Upper lobe of right lung (tissue), 1 donor: ENCODE data around the gene ANAPC15. TPM values are rescaled to one million over a fixed set of nuclear protein-coding genes. Genes with fewer than 3 reads are reported as not detected.

Experiments used
- ATAC-seq: fragments of 200-7000 bp; cut with Tn5 transposase; one replicate; pipeline ENCODE4 v1.9.1; 2020; ENCODE audit warnings: mild to moderate bottlenecking, moderate library complexity
- DNase-seq: peaks from one replicate; pipeline ENCODE4 v3.0.0-alpha.2; 2020
- H3K27ac ChIP-seq: fragments of 200-600 bp; one replicate; pipeline ENCODE4 v1.8.0; 2022
- H3K27me3 ChIP-seq: fragments of 200-600 bp; one replicate; pipeline ENCODE4 v1.8.0; 2022; ENCODE audit warnings: mild to moderate bottlenecking
- H3K36me3 ChIP-seq: fragments of 200-600 bp; one replicate; pipeline ENCODE4 v1.8.0; 2022
- H3K4me1 ChIP-seq: fragments of 200-600 bp; one replicate; pipeline ENCODE4 v1.8.0; 2022
- H3K4me3 ChIP-seq: fragments of 200-600 bp; one replicate; pipeline ENCODE4 v1.8.0; 2022; ENCODE audit warnings: mild to moderate bottlenecking
- H3K9me3 ChIP-seq: fragments of 200-600 bp; one replicate; pipeline ENCODE4 v1.8.0; 2022
- intact Hi-C: fragments of 100-400 bp; cut with DNase I; formaldehyde crosslinking; loops from one replicate; pipeline ENCODE4 v1.11.0; 2022
- total RNA-seq: library from RNA; stranded (reverse); fragmentation: NEBNext Ultra II Directional; extraction: Animal tissue kit (Norgen Biotek cat#: 25700); gene quantifications from one replicate; pipeline ENCODE4 v1.2.1, GENCODE V29; 2021
- TF ChIP-seq, protein P1 (sequence below): fragments of 200-600 bp; IDR thresholded peaks from one replicate; pipeline ENCODE4 v1.8.0; 2022; ENCODE audit warnings: antibody characterized with exemption
- donor health status: DM: no; HTN: yes; CAD: no; lungs with severe emphysema.

Gene ANAPC15
- total RNA-seq, 1 donor from 2014 or later: 25.2 TPM

DNA sequence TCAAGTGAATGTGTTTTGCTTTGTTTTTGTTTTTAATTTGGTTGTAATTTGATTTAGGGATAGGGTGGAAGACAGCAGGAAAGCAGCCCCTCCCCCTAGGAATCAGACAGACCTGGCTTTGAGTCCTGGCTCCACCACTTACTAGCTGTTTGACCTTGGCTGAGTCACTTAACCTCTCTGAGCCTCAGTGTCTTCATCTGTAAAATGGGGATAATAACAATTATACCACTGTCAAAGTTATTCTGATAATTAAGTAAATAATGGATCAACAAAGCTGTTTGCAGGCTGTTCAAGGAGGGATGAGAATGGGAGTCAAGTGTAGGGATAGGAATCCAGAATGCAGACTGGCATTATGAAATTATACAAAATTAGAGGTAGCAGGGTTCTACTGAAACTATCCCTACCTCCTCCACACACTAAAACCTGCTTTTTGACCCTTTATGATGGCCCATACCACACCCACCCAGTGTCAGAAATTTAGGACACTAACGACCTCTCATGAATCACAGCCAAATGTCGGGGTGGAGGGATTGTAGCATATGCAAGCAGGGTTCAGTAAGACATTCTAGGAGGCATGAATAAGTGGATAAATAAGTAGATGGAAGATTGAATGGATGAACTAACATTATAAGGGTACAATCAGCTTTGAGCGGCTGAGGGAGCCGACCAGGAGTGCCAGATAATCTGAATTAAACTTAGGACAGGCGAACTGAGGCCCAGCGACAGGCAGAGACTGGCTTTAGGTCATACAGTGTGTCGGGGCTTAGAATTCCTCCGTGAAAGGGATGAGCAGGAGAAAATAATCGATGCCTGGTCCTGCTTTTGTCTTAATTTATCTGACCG is 974 bp downstream of the ANAPC15 start:
- Histone ChIP-seq H3K4me3 (peak overlapping the region; percentile 74), H3K36me3 (no peaks in the 10 kb centered on the region), H3K9me3 (no peaks in the 10 kb centered on the region), H3K4me1 (peaks cover 9% of the 10 kb centered on the region), H3K27ac (peak overlapping the region; percentile 100), H3K27me3 (no peaks in the 10 kb centered on the region)
- intact Hi-C loops: no loop called here
- ATAC-seq: no peak
- TF ChIP-seq, protein P1, sequence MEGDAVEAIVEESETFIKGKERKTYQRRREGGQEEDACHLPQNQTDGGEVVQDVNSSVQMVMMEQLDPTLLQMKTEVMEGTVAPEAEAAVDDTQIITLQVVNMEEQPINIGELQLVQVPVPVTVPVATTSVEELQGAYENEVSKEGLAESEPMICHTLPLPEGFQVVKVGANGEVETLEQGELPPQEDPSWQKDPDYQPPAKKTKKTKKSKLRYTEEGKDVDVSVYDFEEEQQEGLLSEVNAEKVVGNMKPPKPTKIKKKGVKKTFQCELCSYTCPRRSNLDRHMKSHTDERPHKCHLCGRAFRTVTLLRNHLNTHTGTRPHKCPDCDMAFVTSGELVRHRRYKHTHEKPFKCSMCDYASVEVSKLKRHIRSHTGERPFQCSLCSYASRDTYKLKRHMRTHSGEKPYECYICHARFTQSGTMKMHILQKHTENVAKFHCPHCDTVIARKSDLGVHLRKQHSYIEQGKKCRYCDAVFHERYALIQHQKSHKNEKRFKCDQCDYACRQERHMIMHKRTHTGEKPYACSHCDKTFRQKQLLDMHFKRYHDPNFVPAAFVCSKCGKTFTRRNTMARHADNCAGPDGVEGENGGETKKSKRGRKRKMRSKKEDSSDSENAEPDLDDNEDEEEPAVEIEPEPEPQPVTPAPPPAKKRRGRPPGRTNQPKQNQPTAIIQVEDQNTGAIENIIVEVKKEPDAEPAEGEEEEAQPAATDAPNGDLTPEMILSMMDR: no peak
- DNase-seq: no peak

DNA sequence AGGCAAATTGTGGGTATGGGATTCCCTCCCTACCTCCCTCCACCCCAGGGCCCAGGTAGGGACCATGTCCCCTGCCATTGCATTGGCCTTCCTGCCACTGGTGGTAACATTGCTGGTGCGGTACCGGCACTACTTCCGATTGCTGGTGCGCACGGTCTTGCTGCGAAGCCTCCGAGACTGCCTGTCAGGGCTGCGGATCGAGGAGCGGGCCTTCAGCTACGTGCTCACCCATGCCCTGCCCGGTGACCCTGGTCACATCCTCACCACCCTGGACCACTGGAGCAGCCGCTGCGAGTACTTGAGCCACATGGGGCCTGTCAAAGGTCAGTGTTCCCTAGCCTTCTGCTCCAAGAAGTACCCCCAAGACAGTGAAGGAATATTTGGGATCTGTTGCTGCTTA is 6.6 kb downstream of the ANAPC15 start, which contains the start of gene TOMT:
Gene TOMT, plus strand, starts transcription at position 37 of the 400 bp plus-strand sequence. Its CDS starts 28 bp downstream, at position 65.
- ATAC-seq (no peak), DNase-seq (no peak)
- Histone ChIP-seq H3K9me3 (no peaks in the 10 kb centered on the region), H3K36me3 (no peaks in the 10 kb centered on the region), H3K27ac (no peak within 1 kb of the TSS), H3K27me3 (no peaks in the 10 kb centered on the region), H3K4me3 (no peak within 1 kb of the TSS), H3K4me1 (peaks cover 24% of the 10 kb centered on the region)
- TF ChIP-seq, protein P1: no peak
- intact Hi-C loops: no loop called here

DNA sequence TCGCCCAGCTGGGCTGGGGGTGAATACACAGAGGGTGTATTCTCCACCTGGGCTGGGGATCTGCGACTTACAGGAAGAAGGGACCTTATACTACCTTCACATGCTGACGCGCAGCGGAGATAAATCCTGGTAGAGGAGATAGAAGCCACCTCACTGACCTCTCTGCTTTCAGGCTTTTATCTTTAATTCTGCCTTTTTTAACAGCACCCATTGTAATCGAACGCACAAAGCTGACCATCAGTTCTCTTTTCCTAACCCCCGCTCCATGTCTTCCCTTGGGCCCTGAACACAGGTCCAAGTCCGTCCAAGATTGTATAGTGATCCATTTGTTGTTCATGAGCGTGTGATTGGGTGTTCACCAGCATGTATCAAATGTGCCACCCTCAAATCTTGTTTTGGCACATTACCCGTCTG is 8.7 kb downstream of the ANAPC15 start:
- Histone ChIP-seq H3K27me3 (no peaks in the 10 kb centered on the region), H3K4me3 (peak overlapping the region; percentile 98), H3K27ac (peak overlapping the region; percentile 99), H3K9me3 (no peaks in the 10 kb centered on the region), H3K36me3 (peaks cover 4% of the 10 kb centered on the region), H3K4me1 (peaks cover 37% of the 10 kb centered on the region)
- intact Hi-C loops: no loop called here
- DNase-seq (no peak), ATAC-seq (no peak)
- TF ChIP-seq, protein P1: no peak

DNA sequence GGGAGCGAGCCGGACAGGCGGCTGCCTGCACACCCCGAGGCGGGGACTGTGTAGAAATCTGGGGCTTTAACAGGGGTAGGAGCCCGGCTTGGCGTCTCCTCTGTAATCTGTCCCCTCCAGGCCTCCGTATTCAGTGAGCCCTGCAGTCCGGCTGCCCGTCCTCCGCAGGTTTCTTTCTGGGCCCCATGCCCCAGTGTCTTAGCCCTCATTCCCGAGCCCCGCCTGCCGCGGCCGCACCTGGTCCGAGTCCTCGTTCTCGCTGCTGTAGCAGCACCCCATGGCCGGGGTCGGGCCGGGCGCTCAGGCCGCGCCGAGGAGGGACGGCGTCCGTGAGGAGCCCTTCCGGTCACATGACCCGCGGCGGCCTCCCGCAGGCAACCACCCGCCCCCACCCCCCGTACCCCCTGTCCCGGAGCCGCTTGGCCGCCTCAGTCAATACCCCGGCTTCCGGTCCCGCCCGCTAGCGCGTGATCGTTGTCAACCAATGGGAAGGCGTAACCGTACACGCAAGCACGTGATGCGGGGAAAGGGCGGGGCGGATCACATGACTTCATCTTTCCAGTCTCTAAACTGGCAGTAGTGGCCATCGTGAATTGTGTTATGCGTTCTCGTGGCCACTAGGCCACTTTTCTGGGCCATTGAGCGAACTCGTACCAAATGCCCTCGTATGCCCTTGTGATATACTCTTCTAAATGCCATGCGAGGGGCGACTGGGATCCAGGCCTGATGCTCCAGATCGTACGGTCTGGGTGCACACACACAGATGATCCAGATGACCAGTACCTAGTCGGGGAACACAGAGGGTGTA is 9.3 kb downstream of the ANAPC15 start, which contains the start of gene LAMTOR1:
Gene LAMTOR1, minus strand, starts transcription at position 352 of the 808 bp plus-strand sequence. Its CDS starts 73 bp downstream, at position 279.
- Histone ChIP-seq H3K4me1 (peaks cover 37% of the 10 kb centered on the region), H3K27me3 (no peaks in the 10 kb centered on the region), H3K4me3 (peak within 1 kb of the TSS; percentile 98), H3K36me3 (peaks cover 10% of the 10 kb centered on the region), H3K9me3 (no peaks in the 10 kb centered on the region), H3K27ac (peak within 1 kb of the TSS; percentile 99)
- ATAC-seq (peak; percentile 98), DNase-seq (peak; percentile 100)
- TF ChIP-seq, protein P1: peak; percentile 56
- intact Hi-C loops: no loop called here

DNA sequence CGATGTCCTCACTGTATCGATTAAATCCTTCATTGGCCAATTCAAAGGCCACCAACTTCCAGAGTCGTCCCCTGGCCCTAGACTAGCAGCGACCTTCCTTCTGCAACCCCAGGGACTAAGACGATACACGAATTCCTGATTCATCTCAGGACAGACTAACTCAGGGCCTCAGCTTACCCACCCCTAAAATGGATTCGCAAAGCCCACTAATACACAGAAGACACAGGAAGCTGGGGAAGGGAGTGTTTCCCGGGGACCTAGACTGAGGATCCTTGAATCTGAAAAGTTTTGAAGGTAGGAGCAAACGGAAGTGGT is 9.9 kb downstream of the ANAPC15 start:
- Histone ChIP-seq H3K9me3 (no peaks in the 10 kb centered on the region), H3K4me3 (peak overlapping the region; percentile 98), H3K4me1 (peaks cover 37% of the 10 kb centered on the region), H3K36me3 (peaks cover 16% of the 10 kb centered on the region), H3K27me3 (no peaks in the 10 kb centered on the region), H3K27ac (peak overlapping the region; percentile 99)
- DNase-seq (no peak), ATAC-seq (no peak)
- TF ChIP-seq, protein P1: no peak
- intact Hi-C loops: no loop called here
